Parathyroid adenoma (tissue), 2 donors: ENCODE measurements around the gene AP5B1.
"Not testable (repeated sequence)": the region's sequence is repeated elsewhere in the genome, so short reads cannot be mapped to it uniquely, and the experiment has no call there.

Experiments used
- H2AFZ ChIP-seq: fragments of 300-600 bp; sonication (generic); one replicate; pipeline ENCODE4 v1.7.0; 2017; ENCODE audit warnings: antibody characterized with exemption, mild to moderate bottlenecking
- H3K27ac ChIP-seq: fragments of 300-600 bp; sonication (generic); one replicate; pipeline ENCODE4 v1.7.0; 2017
- H3K27me3 ChIP-seq: fragments of 300-600 bp; sonication (generic); one replicate; pipeline ENCODE4 v1.7.0; 2017; ENCODE audit warnings: low read length; ENCODE audit not compliant: control insufficient read depth, insufficient read depth
- H3K36me3 ChIP-seq: fragments of 300-600 bp; sonication (generic); one replicate; pipeline ENCODE4 v1.7.0; 2017; ENCODE audit warnings: low read length; ENCODE audit not compliant: control insufficient read depth, insufficient read depth
- H3K4me1 ChIP-seq: fragments of 300-600 bp; sonication (generic); one replicate; pipeline ENCODE4 v1.7.0; 2017; ENCODE audit warnings: control low read depth
- H3K4me2 ChIP-seq: fragments of 300-600 bp; sonication (generic); one replicate; pipeline ENCODE4 v1.7.0; 2017; ENCODE audit warnings: low read length
- H3K4me3 ChIP-seq: fragments of 300-600 bp; sonication (generic); one replicate; pipeline ENCODE4 v1.7.0; 2017; ENCODE audit warnings: low read depth, low read length
- H3K79me2 ChIP-seq: fragments of 300-600 bp; sonication (generic); one replicate; pipeline ENCODE4 v1.7.0; 2017; ENCODE audit warnings: control low read depth
- H3K9ac ChIP-seq: fragments of 300-600 bp; sonication (generic); one replicate; pipeline ENCODE4 v1.7.0; 2017; ENCODE audit warnings: mild to moderate bottlenecking
- H3K9me3 ChIP-seq: fragments of 300-600 bp; sonication (generic); one replicate; pipeline ENCODE4 v1.7.0; 2017; ENCODE audit warnings: low read length; ENCODE audit not compliant: control insufficient read depth
- TF ChIP-seq, protein P1 (sequence below): fragments of 300-600 bp; sonication (generic); IDR thresholded peaks from one replicate; pipeline ENCODE4 v1.7.0; 2017; ENCODE audit warnings: antibody characterized with exemption, mild to moderate bottlenecking
- donor health status: primary hyperparathyroidism.

Gene AP5B1

GRCh38 chr11:65736810-65737209 lies 44.0 kb downstream of the AP5B1 start:
- Histone ChIP-seq H3K4me2 (no peak overlapping the region), H3K79me2 (no peaks in the 10 kb centered on the region), H3K27me3 (no peaks in the 10 kb centered on the region), H3K9ac (no peak overlapping the region), H2AFZ (no peak overlapping the region), H3K9me3 (no peaks in the 10 kb centered on the region), H3K4me1 (no peaks in the 10 kb centered on the region), H3K4me3 (no peak overlapping the region), H3K36me3 (no peaks in the 10 kb centered on the region), H3K27ac (no peak overlapping the region)
- TF ChIP-seq, protein P1, sequence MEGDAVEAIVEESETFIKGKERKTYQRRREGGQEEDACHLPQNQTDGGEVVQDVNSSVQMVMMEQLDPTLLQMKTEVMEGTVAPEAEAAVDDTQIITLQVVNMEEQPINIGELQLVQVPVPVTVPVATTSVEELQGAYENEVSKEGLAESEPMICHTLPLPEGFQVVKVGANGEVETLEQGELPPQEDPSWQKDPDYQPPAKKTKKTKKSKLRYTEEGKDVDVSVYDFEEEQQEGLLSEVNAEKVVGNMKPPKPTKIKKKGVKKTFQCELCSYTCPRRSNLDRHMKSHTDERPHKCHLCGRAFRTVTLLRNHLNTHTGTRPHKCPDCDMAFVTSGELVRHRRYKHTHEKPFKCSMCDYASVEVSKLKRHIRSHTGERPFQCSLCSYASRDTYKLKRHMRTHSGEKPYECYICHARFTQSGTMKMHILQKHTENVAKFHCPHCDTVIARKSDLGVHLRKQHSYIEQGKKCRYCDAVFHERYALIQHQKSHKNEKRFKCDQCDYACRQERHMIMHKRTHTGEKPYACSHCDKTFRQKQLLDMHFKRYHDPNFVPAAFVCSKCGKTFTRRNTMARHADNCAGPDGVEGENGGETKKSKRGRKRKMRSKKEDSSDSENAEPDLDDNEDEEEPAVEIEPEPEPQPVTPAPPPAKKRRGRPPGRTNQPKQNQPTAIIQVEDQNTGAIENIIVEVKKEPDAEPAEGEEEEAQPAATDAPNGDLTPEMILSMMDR = no peak

GRCh38 chr11:65735111-65735510 lies 45.7 kb downstream of the AP5B1 start:
- H3K4me1 ChIP-seq, H3K4me3 ChIP-seq, H3K27me3 ChIP-seq, H3K36me3 ChIP-seq, H3K4me2 ChIP-seq, H3K9ac ChIP-seq, H3K79me2 ChIP-seq, H3K9me3 ChIP-seq, H2AFZ ChIP-seq, H3K27ac ChIP-seq: not testable (repeated sequence)

- no peak overlapping the region for H3K4me2 ChIP-seq
- no peaks in the 10 kb centered on the region for H3K4me1 ChIP-seq
- H2AFZ ChIP-seq = no peak overlapping the region
- H3K36me3 ChIP-seq = no peaks in the 10 kb centered on the region
- no peaks in the 10 kb centered on the region for H3K79me2 ChIP-seq
- no peak overlapping the region for H3K9ac ChIP-seq
- no peak overlapping the region for H3K4me3 ChIP-seq
- no peak overlapping the region for H3K27ac ChIP-seq
- H3K9me3 ChIP-seq = no peaks in the 10 kb centered on the region
- no peaks in the 10 kb centered on the region for H3K27me3 ChIP-seq
- TF ChIP-seq, protein P1 = no peak
These were observed 50.3 kb downstream of the AP5B1 start for GRCh38 chr11:65730461-65730860.

GRCh38 chr11:65727865-65728264 lies 52.9 kb downstream of the AP5B1 start:
- Histone ChIP-seq H3K4me3 (no peak overlapping the region), H3K27ac (no peak overlapping the region), H3K27me3 (no peaks in the 10 kb centered on the region), H3K9me3 (no peaks in the 10 kb centered on the region), H2AFZ (no peak overlapping the region), H3K4me1 (no peaks in the 10 kb centered on the region), H3K9ac (no peak overlapping the region), H3K4me2 (no peak overlapping the region), H3K36me3 (no peaks in the 10 kb centered on the region), H3K79me2 (no peaks in the 10 kb centered on the region)
- TF ChIP-seq, protein P1 = no peak

- Histone ChIP-seq H2AFZ (no peak overlapping the region), H3K36me3 (no peaks in the 10 kb centered on the region), H3K79me2 (no peaks in the 10 kb centered on the region), H3K27ac (no peak overlapping the region), H3K27me3 (no peaks in the 10 kb centered on the region), H3K4me1 (no peaks in the 10 kb centered on the region), H3K4me2 (no peak overlapping the region), H3K9ac (no peak overlapping the region), H3K4me3 (no peak overlapping the region), H3K9me3 (no peaks in the 10 kb centered on the region)
- TF ChIP-seq, protein P1 = no peak
These were observed 54.1 kb downstream of the AP5B1 start for GRCh38 chr11:65726660-65727059.
